Muscle layer of duodenum (tissue), 2 donors: Measurements from ENCODE around the gene EIF1B.

Source experiments
- H3K27ac ChIP-seq: one replicate; pipeline ENCODE4 v1.7.0; 2013; ENCODE audit warnings: mild to moderate bottlenecking, low read length
- H3K27me3 ChIP-seq: one replicate; pipeline ENCODE4 v1.7.0; 2013; ENCODE audit warnings: low read depth, mild to moderate bottlenecking, control low read depth, low read length
- H3K36me3 ChIP-seq, 2 donors: one replicate each; pipeline ENCODE4 v1.7.0; 2013; ENCODE audit warnings: low read length in 2 of 2, control low read depth in 1 of 2, mild to moderate bottlenecking in 1 of 2; ENCODE audit not compliant: insufficient read depth in 2 of 2, control insufficient read depth in 1 of 2
- H3K4me1 ChIP-seq, 2 donors: one replicate each; pipeline ENCODE4 v1.7.0; 2013; ENCODE audit warnings: low read length in 2 of 2, mild to moderate bottlenecking in 2 of 2, control low read depth in 1 of 2, moderate library complexity in 1 of 2; ENCODE audit not compliant: insufficient read depth in 2 of 2, control insufficient read depth in 1 of 2
- H3K4me3 ChIP-seq, 2 donors: one replicate each; pipeline ENCODE4 v1.7.0; 2013; ENCODE audit warnings: low read length in 2 of 2, low read depth in 1 of 2, mild to moderate bottlenecking in 1 of 2
- H3K9me3 ChIP-seq, 2 donors: one replicate each; pipeline ENCODE4 v1.7.0; 2013; ENCODE audit warnings: low read length in 2 of 2, control low read depth in 1 of 2, mild to moderate bottlenecking in 1 of 2; ENCODE audit not compliant: control insufficient read depth in 1 of 2
- donor health status: healthy.

The EIF1B gene

GRCh38 chr3:40329071-40329470 is 19.6 kb downstream of the EIF1B start:
- Histone ChIP-seq H3K9me3 (no peaks in the 10 kb centered on the region), H3K27me3 (no peaks in the 10 kb centered on the region), H3K4me1 (no peaks in the 10 kb centered on the region), H3K27ac (no peak overlapping the region), H3K36me3 (no peaks in the 10 kb centered on the region), H3K4me3 (no peak overlapping the region)

GRCh38 chr3:40332684-40333083 is 23.2 kb downstream of the EIF1B start:
- no peaks in the 10 kb centered on the region for H3K27me3 ChIP-seq
- no peak overlapping the region for H3K4me3 ChIP-seq
- H3K9me3 ChIP-seq = no peaks in the 10 kb centered on the region
- no peak overlapping the region for H3K27ac ChIP-seq
- no peaks in the 10 kb centered on the region for H3K36me3 ChIP-seq
- H3K4me1 ChIP-seq = no peaks in the 10 kb centered on the region

GRCh38 chr3:40333416-40333815 is 23.9 kb downstream of the EIF1B start:
- Histone ChIP-seq H3K9me3 (no peaks in the 10 kb centered on the region), H3K27ac (no peak overlapping the region), H3K36me3 (no peaks in the 10 kb centered on the region), H3K27me3 (no peaks in the 10 kb centered on the region), H3K4me1 (no peaks in the 10 kb centered on the region), H3K4me3 (no peak overlapping the region)

DNA sequence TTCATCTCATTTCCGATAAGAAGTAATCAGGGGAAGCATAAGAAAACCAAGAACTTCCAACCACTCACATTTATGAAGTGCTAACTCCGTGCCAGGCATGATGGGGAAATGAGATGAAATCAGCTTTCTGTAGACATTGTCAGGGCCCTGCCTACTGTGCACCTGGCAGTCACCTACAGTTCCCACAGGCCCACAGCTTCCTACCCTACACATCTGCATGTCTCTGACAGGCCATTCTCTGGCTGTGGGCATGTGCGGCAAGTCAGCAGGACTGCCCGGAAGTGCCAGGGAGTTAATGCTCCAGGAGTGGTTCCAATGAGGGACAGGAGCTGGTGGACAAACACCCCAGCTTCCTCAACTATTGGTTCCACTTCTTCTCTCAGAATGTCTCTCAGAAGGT is 24.3 kb downstream of the EIF1B start:
- no peak overlapping the region for H3K4me3 ChIP-seq
- H3K27me3 ChIP-seq = no peaks in the 10 kb centered on the region
- H3K4me1 ChIP-seq = no peaks in the 10 kb centered on the region
- no peaks in the 10 kb centered on the region for H3K9me3 ChIP-seq
- H3K36me3 ChIP-seq = no peaks in the 10 kb centered on the region
- H3K27ac ChIP-seq = no peak overlapping the region

GRCh38 chr3:40336101-40336500 is 26.6 kb downstream of the EIF1B start:
- no peaks in the 10 kb centered on the region for H3K4me1 ChIP-seq
- no peak overlapping the region for H3K27ac ChIP-seq
- no peak overlapping the region for H3K4me3 ChIP-seq
- no peaks in the 10 kb centered on the region for H3K36me3 ChIP-seq
- H3K27me3 ChIP-seq = no peaks in the 10 kb centered on the region
- H3K9me3 ChIP-seq = no peaks in the 10 kb centered on the region

GRCh38 chr3:40336511-40337135 is 27.1 kb downstream of the EIF1B start:
- Histone ChIP-seq H3K9me3 (no peaks in the 10 kb centered on the region), H3K36me3 (no peaks in the 10 kb centered on the region), H3K4me3 (no peak overlapping the region), H3K4me1 (no peaks in the 10 kb centered on the region), H3K27ac (no peak overlapping the region), H3K27me3 (no peaks in the 10 kb centered on the region)

- Histone ChIP-seq H3K9me3 (no peaks in the 10 kb centered on the region), H3K4me3 (no peak overlapping the region), H3K27ac (no peak overlapping the region), H3K4me1 (no peaks in the 10 kb centered on the region), H3K27me3 (no peaks in the 10 kb centered on the region), H3K36me3 (no peaks in the 10 kb centered on the region)
Observed at GRCh38 chr3:40337136-40338108, 27.9 kb downstream of the EIF1B start.

DNA sequence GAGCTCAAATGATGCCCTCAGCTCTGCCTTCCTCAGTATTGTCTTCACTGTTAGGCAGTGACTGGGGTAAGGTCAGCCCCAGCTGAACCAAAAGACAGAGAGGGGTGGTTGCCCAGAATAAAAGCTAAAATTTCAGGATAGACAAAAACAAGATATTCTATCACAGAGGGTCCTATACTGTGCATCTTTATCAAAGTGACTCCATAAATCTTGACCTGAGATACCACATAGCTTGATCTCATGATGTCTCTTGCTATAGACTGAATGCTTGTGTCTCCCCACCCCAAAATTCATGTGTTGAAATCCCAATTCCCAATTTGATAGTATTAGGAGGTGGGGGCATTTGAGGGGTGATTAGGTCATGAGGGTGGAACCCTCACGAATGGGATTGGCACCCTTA is 30.4 kb downstream of the EIF1B start:
- Histone ChIP-seq H3K27me3 (no peaks in the 10 kb centered on the region), H3K36me3 (no peaks in the 10 kb centered on the region), H3K4me3 (no peak overlapping the region), H3K9me3 (no peaks in the 10 kb centered on the region), H3K4me1 (no peaks in the 10 kb centered on the region), H3K27ac (no peak overlapping the region)

DNA sequence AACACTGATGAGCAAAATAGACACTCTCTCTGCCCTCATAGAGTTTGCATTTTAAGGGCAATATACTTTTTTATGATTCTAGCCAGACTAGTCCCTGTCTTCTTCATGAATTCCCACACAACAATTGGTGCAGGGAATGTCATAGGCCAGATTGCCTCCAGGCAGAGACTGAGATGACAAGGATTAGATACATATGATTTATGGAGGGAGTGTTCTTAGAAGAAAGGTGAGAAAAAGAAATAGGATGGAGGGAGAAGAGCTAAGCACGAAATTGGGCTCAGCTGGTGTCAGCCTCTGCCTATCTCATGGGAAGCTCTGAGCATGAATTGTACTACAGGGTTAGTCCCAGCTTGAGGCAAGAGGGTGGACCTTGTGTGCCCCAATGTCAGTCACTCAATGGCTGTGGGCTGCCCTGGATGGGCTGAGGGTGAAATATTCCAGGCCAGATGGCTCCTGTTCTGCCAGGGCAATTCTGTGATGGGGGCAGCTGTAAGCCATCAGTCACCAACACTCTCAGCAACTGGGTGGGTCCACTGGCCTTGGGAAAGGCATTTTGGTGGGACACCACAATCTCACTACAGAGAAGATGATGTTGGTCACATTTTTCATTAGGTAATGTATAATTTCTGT is 31.1 kb downstream of the EIF1B start:
- Histone ChIP-seq H3K36me3 (no peaks in the 10 kb centered on the region), H3K9me3 (no peaks in the 10 kb centered on the region), H3K27ac (no peak overlapping the region), H3K27me3 (no peaks in the 10 kb centered on the region), H3K4me3 (no peak overlapping the region), H3K4me1 (no peaks in the 10 kb centered on the region)

DNA sequence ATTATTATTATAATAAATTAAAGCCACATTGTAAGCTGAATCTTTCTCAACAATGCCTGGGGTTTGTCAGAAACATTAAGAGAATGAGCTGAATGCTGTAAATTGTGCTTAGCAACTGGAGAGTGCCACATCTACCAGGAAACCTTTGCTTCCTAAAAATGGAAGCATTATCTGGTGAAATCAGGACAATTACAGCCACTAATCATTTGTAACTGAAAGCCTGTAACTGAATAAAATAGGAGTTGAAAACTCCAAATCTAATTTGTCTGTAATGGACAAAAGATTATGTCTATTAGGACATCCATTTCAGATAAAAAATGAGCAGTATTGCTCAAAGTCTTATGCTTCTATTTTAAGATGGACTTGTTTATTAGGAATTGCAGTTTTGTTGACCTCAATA is 32.2 kb downstream of the EIF1B start:
- Histone ChIP-seq H3K4me1 (no peaks in the 10 kb centered on the region), H3K9me3 (no peaks in the 10 kb centered on the region), H3K4me3 (no peak overlapping the region), H3K36me3 (no peaks in the 10 kb centered on the region), H3K27ac (no peak overlapping the region), H3K27me3 (no peaks in the 10 kb centered on the region)

- Histone ChIP-seq H3K4me3 (no peak overlapping the region), H3K4me1 (no peaks in the 10 kb centered on the region), H3K27me3 (no peaks in the 10 kb centered on the region)
Observed at GRCh38 chr3:40350529-40350928, 41.0 kb downstream of the EIF1B start.

More at GRCh38 chr3:40350529-40350928, 41.0 kb downstream of the EIF1B start:
- Histone ChIP-seq H3K27ac (no peak overlapping the region), H3K9me3 (no peaks in the 10 kb centered on the region), H3K36me3 (no peaks in the 10 kb centered on the region)
